Glutamatergic neuron (in vitro differentiated cells): ENCODE results near the gene NEUROD2. TPM values are rescaled to one million over a fixed set of nuclear protein-coding genes. Genes with fewer than 3 reads are reported as not detected.

Experiments used
- DNase-seq: peaks from one replicate; pipeline ENCODE4 v3.0.0; 2022
- H3K27ac Mint-ChIP-seq: one replicate; pipeline ENCODE4 v1.8.0; 2020; ENCODE audit warnings: mild to moderate bottlenecking, mixed read lengths, inconsistent platforms; ENCODE audit not compliant: unreplicated experiment
- H3K27me3 Mint-ChIP-seq: one replicate; pipeline ENCODE4 v1.8.0; 2020; ENCODE audit warnings: mild to moderate bottlenecking, moderate library complexity, mixed read lengths, inconsistent platforms; ENCODE audit not compliant: unreplicated experiment
- H3K36me3 Mint-ChIP-seq: one replicate; pipeline ENCODE4 v1.8.0; 2020; ENCODE audit warnings: mild to moderate bottlenecking, mixed read lengths, inconsistent platforms; ENCODE audit not compliant: unreplicated experiment
- H3K4me1 Mint-ChIP-seq: one replicate; pipeline ENCODE4 v1.8.0; 2020; ENCODE audit warnings: mild to moderate bottlenecking, low read depth, mixed read lengths, inconsistent platforms; ENCODE audit not compliant: unreplicated experiment
- H3K4me3 Mint-ChIP-seq: one replicate; pipeline ENCODE4 v1.8.0; 2020; ENCODE audit warnings: mild to moderate bottlenecking, mixed read lengths, inconsistent platforms; ENCODE audit not compliant: unreplicated experiment
- H3K9me3 Mint-ChIP-seq: one replicate; pipeline ENCODE4 v1.8.0; 2020; ENCODE audit warnings: mild to moderate bottlenecking, moderate library complexity, mixed read lengths, inconsistent platforms; ENCODE audit not compliant: unreplicated experiment
- CTCF ChIP-seq: fragments of 200-600 bp; sonication (generic); IDR thresholded peaks from one replicate; pipeline ENCODE4 v1.5.0; 2021; ENCODE audit not compliant: partially characterized antibody, unreplicated experiment
- total RNA-seq: library from RNA; stranded (reverse); fragmentation: NEBNext Ultra II Directional; extraction: Animal tissue kit (Norgen Biotek cat#: 25700); gene quantifications from one replicate; pipeline ENCODE4 v1.2.1, GENCODE V29; 2021; ENCODE audit not compliant: unreplicated experiment

The NEUROD2 gene
- total RNA-seq, 1 donor from 2014 or later, result 6.3 TPM

DNA sequence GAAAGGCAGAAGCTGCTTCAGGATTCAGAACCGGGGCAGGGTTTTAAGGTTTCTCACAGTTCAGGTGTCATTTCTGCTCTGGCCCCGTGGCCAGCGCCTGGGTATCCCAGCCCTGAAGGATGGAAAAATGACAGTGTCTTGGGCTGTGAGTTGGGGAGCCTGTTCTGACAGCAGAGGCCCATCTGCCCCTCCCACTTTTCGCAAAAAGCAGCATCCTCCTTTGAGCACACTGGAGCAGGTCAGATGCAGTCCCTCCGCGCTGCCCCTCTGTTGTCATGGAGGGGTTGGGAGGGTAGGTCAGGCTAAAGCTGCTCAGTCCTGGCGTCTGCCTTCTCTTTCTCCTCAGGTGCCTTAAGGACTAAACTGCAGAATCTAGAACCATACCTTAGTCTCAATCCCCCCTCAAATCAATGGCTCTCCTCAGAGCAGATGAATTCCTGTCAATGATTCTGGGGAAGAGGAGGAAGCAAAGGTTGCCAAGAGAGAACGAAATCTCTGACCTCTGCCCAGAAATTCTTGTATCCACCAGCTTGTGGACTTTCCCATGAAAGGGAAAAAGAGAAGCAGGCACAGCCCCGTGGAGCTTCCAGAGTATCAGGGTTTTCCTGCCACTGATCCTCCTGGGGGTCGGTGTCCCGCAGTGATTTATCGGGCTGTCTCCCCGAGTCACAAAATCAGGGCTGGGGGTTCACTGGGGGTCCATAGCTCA, 7.3 kb downstream of the NEUROD2 start:
- TF ChIP-seq CTCF, result no peak
- H3K27me3 Mint-ChIP-seq, result peaks cover 43% of the 10 kb centered on the region
- peaks cover 12% of the 10 kb centered on the region for H3K9me3 Mint-ChIP-seq
- DNase-seq, result no peak
- H3K4me1 Mint-ChIP-seq, result peaks cover 46% of the 10 kb centered on the region
- peak overlapping the region; percentile 52 for H3K4me3 Mint-ChIP-seq
- no peaks in the 10 kb centered on the region for H3K36me3 Mint-ChIP-seq
- H3K27ac Mint-ChIP-seq, result no peak overlapping the region

DNA sequence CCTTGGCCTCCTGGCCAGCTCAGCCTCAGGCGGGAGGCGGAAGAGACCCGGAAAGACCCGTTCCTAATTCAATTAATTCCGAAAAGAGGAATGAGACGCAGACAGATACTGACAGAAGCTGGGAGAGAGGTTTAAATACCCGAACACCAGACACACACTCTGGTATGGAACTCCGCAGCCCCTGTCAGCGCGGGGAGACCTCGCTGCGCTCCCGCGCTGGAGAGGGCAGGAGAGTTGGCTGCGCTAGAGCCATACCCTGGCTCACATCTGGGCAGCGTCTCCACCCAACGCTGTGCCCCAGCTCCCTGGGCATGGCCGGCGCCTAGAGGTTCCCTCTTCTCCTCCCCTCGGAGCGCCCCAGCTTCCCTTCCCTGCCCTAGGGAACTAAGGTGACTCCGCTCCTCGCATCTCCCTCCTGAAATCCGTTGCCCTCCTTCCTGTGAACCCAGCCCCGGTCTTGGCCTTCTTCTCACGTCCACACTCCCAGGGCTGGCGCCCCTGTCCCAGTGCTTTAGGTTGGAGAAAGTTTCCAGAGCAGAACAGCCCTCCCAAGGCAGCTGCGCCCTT, 8.0 kb downstream of the NEUROD2 start:
- DNase-seq, result no peak
- Mint-ChIP-seq H3K27me3 (peaks cover 44% of the 10 kb centered on the region), H3K9me3 (peaks cover 17% of the 10 kb centered on the region), H3K36me3 (no peaks in the 10 kb centered on the region), H3K4me1 (peaks cover 47% of the 10 kb centered on the region), H3K27ac (no peak overlapping the region), H3K4me3 (peak overlapping the region; percentile 59)
- TF ChIP-seq CTCF, result no peak

DNA sequence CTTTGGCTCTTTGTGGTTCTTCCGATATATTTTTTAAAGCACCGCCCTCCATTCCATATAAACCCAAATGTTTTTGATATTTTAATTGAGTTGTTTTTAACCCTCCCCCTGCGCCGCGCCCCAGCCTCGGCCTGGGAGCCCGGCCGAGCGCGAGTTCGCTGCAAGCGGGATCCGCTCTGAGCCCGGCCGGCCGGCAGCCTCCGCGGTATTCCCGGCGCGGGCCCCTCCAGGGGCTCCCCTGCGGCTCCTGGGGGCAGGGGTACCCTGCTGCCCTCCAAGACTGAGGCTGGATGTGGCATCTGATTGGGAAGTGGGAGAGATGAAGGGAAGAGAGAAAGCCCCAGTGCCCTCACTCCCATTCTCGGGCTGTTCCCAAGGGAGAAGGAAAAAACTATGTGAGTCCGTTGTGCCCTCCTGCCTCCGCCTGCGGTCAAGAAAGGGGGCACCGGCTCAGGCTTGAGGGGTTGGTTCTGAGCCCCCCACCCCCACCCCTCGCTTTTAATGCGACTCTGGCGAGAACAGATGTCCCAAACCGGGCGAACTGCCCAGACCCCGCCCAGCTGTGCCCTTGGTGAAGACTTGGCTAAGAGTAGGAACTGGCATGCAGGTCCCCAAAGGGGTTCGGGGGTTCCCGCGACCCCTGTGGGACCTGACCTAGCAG, 8.6 kb downstream of the NEUROD2 start:
- DNase-seq, result no peak
- no peak overlapping the region for H3K27ac Mint-ChIP-seq
- H3K36me3 Mint-ChIP-seq, result no peaks in the 10 kb centered on the region
- peak overlapping the region; percentile 59 for H3K4me3 Mint-ChIP-seq
- H3K27me3 Mint-ChIP-seq, result peaks cover 44% of the 10 kb centered on the region
- H3K9me3 Mint-ChIP-seq, result peaks cover 17% of the 10 kb centered on the region
- TF ChIP-seq CTCF, result no peak
- H3K4me1 Mint-ChIP-seq, result peaks cover 46% of the 10 kb centered on the region

GRCh38 chr17:39598630-39599003, 9.1 kb downstream of the NEUROD2 start:
- no peak for DNase-seq
- peaks cover 45% of the 10 kb centered on the region for H3K4me1 Mint-ChIP-seq

More at GRCh38 chr17:39598630-39599003, 9.1 kb downstream of the NEUROD2 start:
- H3K36me3 Mint-ChIP-seq, result no peaks in the 10 kb centered on the region
- H3K4me3 Mint-ChIP-seq, result no peak overlapping the region
- no peak overlapping the region for H3K27ac Mint-ChIP-seq
- no peak for TF ChIP-seq CTCF
- peaks cover 17% of the 10 kb centered on the region for H3K9me3 Mint-ChIP-seq
- peaks cover 44% of the 10 kb centered on the region for H3K27me3 Mint-ChIP-seq
